GM23338 (cell line): Measurements from ENCODE around the gene ZBTB2. TPM values are rescaled to one million over a fixed set of nuclear protein-coding genes. Genes with fewer than 3 reads are reported as not detected.

ENCODE experiments used
- ATAC-seq: fragments of 200-7000 bp; cut with Tn5 transposase; 3 replicates; pipeline ENCODE4 v1.9.1; 2020
- DNase-seq: peaks from one replicate; pipeline ENCODE4 v3.0.0-alpha.2; 2015; ENCODE audit warnings: low spot score
- H2AFZ ChIP-seq: fragments of 200-600 bp; sonication (generic); 2 replicates; pipeline ENCODE4 v1.8.0; 2016; ENCODE audit warnings: antibody characterized with exemption, mild to moderate bottlenecking, moderate library complexity
- H3F3A ChIP-seq: fragments of 200-600 bp; sonication (generic); replicated peaks from 2 replicates; pipeline ENCODE4 v1.8.0; 2017; ENCODE audit warnings: antibody characterized with exemption, mixed run types, low read depth
- H3K27ac ChIP-seq: fragments of 200-600 bp; sonication (generic); 2 replicates; pipeline ENCODE4 v1.6.1; 2016; ENCODE audit warnings: low read depth
- H3K27me3 ChIP-seq: fragments of 200-600 bp; sonication (generic); 2 replicates; pipeline ENCODE4 v1.8.0; 2016; ENCODE audit warnings: mild to moderate bottlenecking, mixed run types, moderate library complexity; ENCODE audit not compliant: insufficient read depth
- H3K36me3 ChIP-seq: fragments of 200-600 bp; sonication (generic); 2 replicates; pipeline ENCODE4 v1.8.0; 2016; ENCODE audit warnings: mild to moderate bottlenecking; ENCODE audit not compliant: insufficient read depth
- H3K4me1 ChIP-seq: fragments of 200-600 bp; sonication (generic); 2 replicates; pipeline ENCODE4 v1.8.0; 2016; ENCODE audit warnings: mild to moderate bottlenecking, moderate library complexity; ENCODE audit not compliant: insufficient read depth
- H3K4me2 ChIP-seq: fragments of 200-600 bp; sonication (generic); 2 replicates; pipeline ENCODE4 v1.7.1; 2017; ENCODE audit warnings: mixed run types
- H3K4me3 ChIP-seq: fragments of 200-600 bp; sonication (generic); 2 replicates; pipeline ENCODE4 v1.6.1; 2016; ENCODE audit warnings: mixed run types
- H3K79me2 ChIP-seq: fragments of 200-600 bp; sonication (generic); replicated peaks from 2 replicates; pipeline ENCODE4 v1.8.0; 2017; ENCODE audit warnings: mild to moderate bottlenecking; ENCODE audit not compliant: insufficient read depth
- H3K9me2 ChIP-seq: fragments of 200-600 bp; sonication (generic); 2 replicates; pipeline ENCODE4 v1.8.0; 2017; ENCODE audit not compliant: insufficient read depth
- H4K20me1 ChIP-seq: fragments of 200-600 bp; sonication (generic); replicated peaks from 2 replicates; pipeline ENCODE4 v1.8.0; 2017; ENCODE audit warnings: mild to moderate bottlenecking; ENCODE audit not compliant: insufficient read depth
- H3K27ac Mint-ChIP-seq: 2 replicates; pipeline ENCODE4 v1.8.0; 2020; ENCODE audit warnings: inconsistent platforms, mild to moderate bottlenecking, moderate library complexity, mixed read lengths
- H3K27me3 Mint-ChIP-seq: 3 replicates; pipeline ENCODE4 v1.8.0; 2022; ENCODE audit warnings: low read depth, mild to moderate bottlenecking, moderate library complexity, mixed read lengths, inconsistent platforms; ENCODE audit not compliant: insufficient read depth, poor library complexity
- H3K36me3 Mint-ChIP-seq: 3 replicates; pipeline ENCODE4 v1.8.0; 2021; ENCODE audit warnings: low read depth, mild to moderate bottlenecking, inconsistent platforms, moderate library complexity, mixed read lengths
- H3K4me1 Mint-ChIP-seq: 3 replicates; pipeline ENCODE4 v1.8.0; 2020; ENCODE audit warnings: mild to moderate bottlenecking, inconsistent platforms, mixed read lengths
- H3K4me3 Mint-ChIP-seq: 3 replicates; pipeline ENCODE4 v1.8.0; 2021; ENCODE audit warnings: moderate library complexity, mild to moderate bottlenecking, inconsistent platforms, mixed read lengths
- H3K9me3 Mint-ChIP-seq: 3 replicates; pipeline ENCODE4 v1.8.0; 2020; ENCODE audit warnings: moderate library complexity, mild to moderate bottlenecking, inconsistent platforms, mixed read lengths
- CREB1 ChIP-seq: fragments of 250-450 bp; sonication (Bioruptor Pico); IDR thresholded peaks from 2 replicates; pipeline ENCODE4 v1.5.0; 2020; ENCODE audit warnings: low read depth, mild to moderate bottlenecking, moderate library complexity
- CTCF ChIP-seq, 2 experiments: fragments of 200-600 bp in 1 of 2; sonication (generic) in 1 of 2; conservative IDR thresholded peaks; 2 replicates each; pipeline versions ENCODE4 v1.5.1 to v1.6.1; 2016 to 2017; ENCODE audit warnings: antibody characterized with exemption in 2 of 2, low read depth in 2 of 2, mild to moderate bottlenecking in 2 of 2, moderate library complexity in 1 of 2
- ETS1 ChIP-seq: IDR thresholded peaks from 2 replicates; pipeline ENCODE4 v1.6.1; 2016; ENCODE audit warnings: antibody characterized with exemption
- EZH2 ChIP-seq: fragments of 200-600 bp; sonication (generic); IDR thresholded peaks from one replicate; pipeline ENCODE4 v1.8.0; 2017; ENCODE audit warnings: antibody characterized with exemption, mild to moderate bottlenecking, low read depth; ENCODE audit not compliant: unreplicated experiment
- EZH2phosphoT487 ChIP-seq: fragments of 200-600 bp; sonication (generic); IDR thresholded peaks from one replicate; pipeline ENCODE4 v1.8.1; 2018; ENCODE audit warnings: antibody characterized with exemption; ENCODE audit not compliant: unreplicated experiment
- JUNB ChIP-seq: IDR thresholded peaks from one replicate; pipeline ENCODE4 v1.6.1; 2016; ENCODE audit warnings: antibody characterized with exemption; ENCODE audit not compliant: unreplicated experiment
- NANOG ChIP-seq: IDR thresholded peaks from 2 replicates; pipeline ENCODE4 v1.6.1; 2016; ENCODE audit warnings: antibody characterized with exemption, borderline replicate concordance
- POLR2AphosphoS5 ChIP-seq: IDR thresholded peaks from 2 replicates; pipeline ENCODE4 v1.6.1; 2016; ENCODE audit warnings: antibody characterized with exemption, low read depth
- REST ChIP-seq: IDR thresholded peaks from one replicate; pipeline ENCODE4 v1.6.1; 2018; ENCODE audit warnings: antibody characterized with exemption; ENCODE audit not compliant: unreplicated experiment
- STAT1 ChIP-seq: IDR thresholded peaks from one replicate; pipeline ENCODE4 v1.6.1; 2016; ENCODE audit warnings: antibody characterized with exemption; ENCODE audit not compliant: unreplicated experiment
- ZNF114 ChIP-seq: fragments of 250-450 bp; sonication (Bioruptor Pico); IDR thresholded peaks from 2 replicates; pipeline ENCODE4 v1.5.0; 2020; ENCODE audit warnings: mild to moderate bottlenecking, moderate library complexity
- ZNF331 ChIP-seq: fragments of 250-450 bp; sonication (Bioruptor Pico); IDR thresholded peaks from 2 replicates; pipeline ENCODE4 v1.5.0; 2020; ENCODE audit warnings: low read depth, mild to moderate bottlenecking, moderate library complexity
- ZNF462 ChIP-seq: fragments of 250-450 bp; sonication (Bioruptor Pico); IDR thresholded peaks from 2 replicates; pipeline ENCODE4 v1.5.0; 2020; ENCODE audit warnings: mild to moderate bottlenecking, moderate library complexity
- polyA plus RNA-seq: library from polyadenylated mRNA; unstranded; fragments of >200 nt; fragmentation: Nextera tagmentation; extraction: Ambion mirVana; gene quantifications from 2 replicates; pipeline ENCODE4 v1.2.1, GENCODE V29; 2016
- total RNA-seq: library from RNA; depleted of rRNA; stranded (reverse); fragments of >200 nt; shearing (Covaris generic); gene quantifications from 2 replicates; pipeline ENCODE4 v1.2.3, GENCODE V29; 2014

Gene ZBTB2
- total and polyA plus RNA-seq, 2 experiments from 2014 or later: 11.4 to 21.9 TPM

GRCh38 chr6:151327101-151327500, 64.3 kb downstream of the ZBTB2 start:
- DNase-seq (no peak), ATAC-seq (no peak)
- H3K27me3 Mint-ChIP-seq: peaks cover 22% of the 10 kb centered on the region
- no peak overlapping the region for H3K27ac Mint-ChIP-seq
- no peaks in the 10 kb centered on the region for H3K9me2 ChIP-seq
- H4K20me1 ChIP-seq: peaks cover 2% of the 10 kb centered on the region
- H3K4me1 Mint-ChIP-seq: peaks cover 26% of the 10 kb centered on the region
- H3F3A ChIP-seq: peaks cover 6% of the 10 kb centered on the region; the same call in 1 of the 2 replicates
- H3K4me3 ChIP-seq: no peak overlapping the region
- no peak overlapping the region for H3K27ac ChIP-seq
- no peaks in the 10 kb centered on the region; the same call in 2 of the 3 replicates for H3K9me3 Mint-ChIP-seq
- peaks cover 4% of the 10 kb centered on the region; the same call in 1 of the 3 replicates for H3K36me3 Mint-ChIP-seq
- H3K36me3 ChIP-seq: no peaks in the 10 kb centered on the region; the same call in 1 of the 2 replicates
- H3K79me2 ChIP-seq: peaks cover 50% of the 10 kb centered on the region
- H3K4me3 Mint-ChIP-seq: no peak overlapping the region
- TF ChIP-seq ETS1: no peak
- no peak for TF ChIP-seq ZNF114 (CRISPR knock-in tag)
- no peak for TF ChIP-seq REST
- TF ChIP-seq CTCF (conservative IDR thresholded peaks at IDR 0.05; ENCODE audit: low read depth in 2 of 2): no peak
- TF ChIP-seq EZH2phosphoT487: no peak
- no peak for TF ChIP-seq STAT1
- no peak for TF ChIP-seq CREB1 (CRISPR knock-in tag)
- no peak for TF ChIP-seq ZNF331
- TF ChIP-seq EZH2: no peak
- no peak for TF ChIP-seq NANOG
- TF ChIP-seq POLR2AphosphoS5: no peak
- TF ChIP-seq JUNB: no peak
- TF ChIP-seq ZNF462 (CRISPR knock-in tag): no peak
- peaks cover 4% of the 10 kb centered on the region; the same call in 1 of the 2 replicates for H3K27me3 ChIP-seq
- H3K4me1 ChIP-seq: peaks cover 5% of the 10 kb centered on the region; the same call in 1 of the 2 replicates
- H3K4me2 ChIP-seq: no peak overlapping the region
- no peak overlapping the region for H2AFZ ChIP-seq
